GM12865 (cell line): ENCODE results near the gene TTC28.
"Not testable (repeated sequence)": the region's sequence is repeated elsewhere in the genome, so short reads cannot be mapped to it uniquely, and the experiment has no call there.

ENCODE experiments used
- DNase-seq: peaks from one replicate; pipeline ENCODE4 v3.0.0; 2010; ENCODE audit warnings: low read depth
- H3K4me3 ChIP-seq: 2 replicates; pipeline ENCODE4 v1.5.1; 2011; ENCODE audit warnings: mild to moderate bottlenecking, low read depth, low read length, control low read depth
- CTCF ChIP-seq: IDR thresholded peaks from 2 replicates; pipeline ENCODE4 v1.5.1; 2011; ENCODE audit warnings: low read length, control low read depth, low read depth, inconsistent platforms; ENCODE audit not compliant: insufficient read depth; ENCODE audit errors: missing control alignments

Gene TTC28

GRCh38 chr22:28548406-28548805, 131.2 kb downstream of the TTC28 start:
- H3K4me3 ChIP-seq, result no peak overlapping the region
- DNase-seq, result no peak
- TF ChIP-seq CTCF, result no peak

DNA sequence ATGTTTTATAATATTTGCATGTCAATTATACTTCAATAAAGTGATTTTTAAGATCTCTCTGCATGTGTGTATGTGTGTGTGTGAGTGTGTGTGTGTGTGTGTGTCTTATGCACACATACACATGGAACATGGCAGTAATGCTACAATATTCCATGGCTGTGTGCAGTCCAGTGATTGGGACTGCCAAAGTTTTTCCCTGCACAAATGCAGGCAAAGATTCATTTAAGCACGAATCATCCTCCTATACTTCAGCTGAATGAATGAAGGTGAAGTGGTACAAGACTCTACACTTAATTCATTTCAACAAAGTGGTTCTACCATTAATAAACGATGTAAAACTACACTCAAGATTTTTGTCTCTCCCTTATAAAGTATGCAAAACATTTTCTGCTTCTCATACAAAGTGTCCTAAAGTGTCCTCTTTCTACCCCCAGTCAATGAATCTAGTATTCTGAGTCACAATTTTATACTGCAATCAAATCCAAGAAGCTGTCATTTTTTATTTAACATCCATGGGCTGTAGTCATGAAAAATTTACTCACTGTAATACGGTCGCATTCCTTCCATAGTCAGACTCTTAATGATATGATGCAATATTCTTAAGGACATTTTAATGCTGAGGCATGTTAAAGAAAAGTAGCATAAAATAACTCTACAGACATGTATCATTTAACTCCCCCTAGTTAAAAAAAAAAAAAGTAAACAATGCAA, 132.4 kb downstream of the TTC28 start:
- no peak for TF ChIP-seq CTCF
- DNase-seq, result no peak

GRCh38 chr22:28544431-28544868, 135.2 kb downstream of the TTC28 start:
- H3K4me3 ChIP-seq, result no peak overlapping the region
- DNase-seq, result no peak
- no peak for TF ChIP-seq CTCF

More for the DNA sequence above, 132.4 kb downstream of the TTC28 start:
- H3K4me3 ChIP-seq, result no peak overlapping the region

GRCh38 chr22:28542980-28543621, 136.5 kb downstream of the TTC28 start:
- no peak for DNase-seq
- TF ChIP-seq CTCF, result no peak
- H3K4me3 ChIP-seq, result no peak overlapping the region

DNA sequence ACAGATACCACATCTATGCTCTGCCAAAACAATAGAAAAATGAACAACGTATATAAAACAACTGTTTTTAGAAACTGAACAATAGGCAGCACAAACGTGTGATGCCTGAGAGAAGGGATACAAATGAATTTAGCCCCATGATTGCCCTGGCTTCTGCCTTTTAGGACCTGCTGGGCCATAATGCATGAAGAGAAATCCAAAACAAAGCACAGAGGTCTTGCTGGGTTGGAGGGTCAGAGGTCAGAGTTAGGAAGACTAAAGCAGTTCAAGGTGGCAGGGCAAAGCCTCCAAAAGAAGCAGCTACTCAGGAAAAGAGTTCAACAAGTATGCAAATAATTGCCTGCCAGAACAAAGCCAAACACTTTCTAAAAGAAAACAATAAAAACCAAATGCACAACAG, 138.5 kb downstream of the TTC28 start:
- no peak for DNase-seq
- TF ChIP-seq CTCF, result no peak
- H3K4me3 ChIP-seq, result no peak overlapping the region

DNA sequence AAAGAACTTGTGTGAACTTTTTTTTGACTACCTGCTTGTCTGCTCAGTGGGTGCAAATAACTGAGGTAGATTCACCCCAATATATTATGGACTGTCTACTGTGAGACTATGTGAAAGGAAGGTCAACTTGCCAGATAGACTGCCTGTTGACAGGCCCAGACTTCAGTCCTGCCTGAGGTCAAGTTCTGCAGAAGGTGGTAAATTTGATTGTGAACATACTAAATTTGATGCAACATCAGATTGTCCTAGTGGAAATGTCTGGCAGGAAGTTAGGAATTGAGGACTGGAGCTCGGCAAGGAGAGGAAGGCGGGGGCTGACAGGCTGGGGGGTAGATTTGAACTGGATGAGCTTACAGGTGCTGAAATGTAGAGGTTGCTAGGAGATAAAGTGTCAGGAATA, 140.7 kb downstream of the TTC28 start:
- DNase-seq, result no peak
- TF ChIP-seq CTCF, result no peak
- H3K4me3 ChIP-seq, result no peak overlapping the region

GRCh38 chr22:28530565-28530964, 149.1 kb downstream of the TTC28 start:
- not testable (repeated sequence) for H3K4me3 ChIP-seq, DNase-seq

DNA sequence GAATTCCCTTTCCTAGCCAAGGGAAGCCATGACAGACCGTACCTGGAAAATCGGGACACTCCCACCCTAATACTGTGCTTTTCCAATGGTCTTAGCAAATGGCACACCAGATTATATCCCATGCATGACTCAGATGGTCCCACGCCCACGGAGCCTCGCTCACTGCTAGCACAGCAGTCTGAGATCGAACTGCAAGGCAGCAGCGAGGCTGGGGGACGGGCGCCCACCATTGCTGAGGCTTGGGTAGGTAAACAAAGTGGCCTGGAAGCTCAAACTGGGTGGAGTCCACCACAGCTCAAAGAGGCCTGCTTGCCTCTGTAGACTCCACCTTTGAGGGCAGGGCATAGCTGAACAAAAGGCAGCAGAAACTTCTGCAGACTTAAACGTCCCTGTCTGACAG, 150.5 kb downstream of the TTC28 start:
- not testable (repeated sequence) for H3K4me3 ChIP-seq, DNase-seq
